Gastrocnemius medialis (tissue), 4 donors: ENCODE results near the gene EPS15. TPM values are rescaled to one million over a fixed set of nuclear protein-coding genes. Genes with fewer than 3 reads are reported as not detected.
A peak's percentile ranks its signal among the peaks of the same experiment; 100 is the strongest.

Experiments
- ATAC-seq, 2 donors: fragments of 150-250 bp; one replicate each; pipeline ENCODE4 v1.9.1; 2016
- DNase-seq, 2 donors: peaks; one replicate each; pipeline ENCODE4 v3.0.0-alpha.2; 2019
- H3K27ac ChIP-seq, 4 donors: fragments of 200-600 bp; sonication (generic); 1 replicate in 1 of 4; 2 replicates in 3 of 4; pipeline ENCODE4 v1.5.1; 2016 to 2018; ENCODE audit warnings: mild to moderate bottlenecking in 2 of 4, moderate library complexity in 1 of 4
- H3K27me3 ChIP-seq, 3 donors: fragments of 200-600 bp; sonication (generic) in 2 of 3; 1 replicate in 1 of 3; 2 replicates in 2 of 3; pipeline versions ENCODE4 v1.5.1 to v1.6.0; 2016 to 2019; ENCODE audit warnings: mild to moderate bottlenecking in 1 of 3, moderate library complexity in 1 of 3
- H3K36me3 ChIP-seq, 2 donors: fragments of 200-600 bp; sonication (generic) in 1 of 2; one replicate each; pipeline ENCODE4 v1.5.1; 2017 to 2018
- H3K4me1 ChIP-seq, 2 donors: fragments of 200-600 bp; sonication (generic) in 1 of 2; one replicate each; pipeline ENCODE4 v1.5.1; 2016 to 2017; ENCODE audit warnings: mild to moderate bottlenecking in 2 of 2
- H3K4me3 ChIP-seq, 4 donors: fragments of 200-600 bp; sonication (generic) in 3 of 4; 1 replicate in 1 of 4; 2 replicates in 3 of 4; pipeline ENCODE4 v1.5.1; 2016 to 2019; ENCODE audit warnings: mild to moderate bottlenecking in 2 of 4
- H3K9me3 ChIP-seq, 3 donors: fragments of 200-600 bp; sonication (generic) in 2 of 3; 1 replicate in 1 of 3; 2 replicates in 2 of 3; pipeline ENCODE4 v1.5.1; 2016 to 2019
- POLR2A ChIP-seq, 2 donors: fragments of 450-650 bp; IDR thresholded peaks; one replicate each; pipeline ENCODE4 v1.6.1; 2017; ENCODE audit warnings: antibody characterized with exemption in 2 of 2, mild to moderate bottlenecking in 2 of 2, moderate library complexity in 2 of 2
- in situ Hi-C, 4 donors: fragments of 200-750 bp; cut with MboI; loops; one replicate each; pipeline versions ENCODE4 v1.15.0 to v1.8.0; 2017; ENCODE audit warnings: low sequenced_read_pairs in 4 of 4
- intact Hi-C: fragments of 100-400 bp; cut with DNase I; formaldehyde crosslinking; loops from one replicate; pipeline ENCODE4 v1.15.1; 2023; ENCODE audit warnings: low total_unique reads
- total RNA-seq, 4 donors: library from RNA; depleted of rRNA; stranded (reverse); fragments of >200 nt; gene quantifications; one replicate each; pipeline versions ENCODE4 v1.1.0 to v1.2.3, GENCODE V29; 2016
- TF ChIP-seq, protein P1 (sequence below), 5 experiments: fragments of 450-650 bp in 3 of 5; fragments of 200-600 bp in 2 of 5; sonication (generic) in 2 of 5; IDR thresholded peaks in 4 of 5; conservative IDR thresholded peaks in 1 of 5; 1 replicate in 4 of 5; 2 replicates in 1 of 5; pipeline ENCODE4 v1.5.1; 2016 to 2019; ENCODE audit warnings: antibody characterized with exemption in 5 of 5, mild to moderate bottlenecking in 3 of 5, moderate library complexity in 3 of 5

The EPS15 gene
- total RNA-seq, 4 donors from 2014 or later: 44.8 to 121 (median 71.0) TPM

DNA sequence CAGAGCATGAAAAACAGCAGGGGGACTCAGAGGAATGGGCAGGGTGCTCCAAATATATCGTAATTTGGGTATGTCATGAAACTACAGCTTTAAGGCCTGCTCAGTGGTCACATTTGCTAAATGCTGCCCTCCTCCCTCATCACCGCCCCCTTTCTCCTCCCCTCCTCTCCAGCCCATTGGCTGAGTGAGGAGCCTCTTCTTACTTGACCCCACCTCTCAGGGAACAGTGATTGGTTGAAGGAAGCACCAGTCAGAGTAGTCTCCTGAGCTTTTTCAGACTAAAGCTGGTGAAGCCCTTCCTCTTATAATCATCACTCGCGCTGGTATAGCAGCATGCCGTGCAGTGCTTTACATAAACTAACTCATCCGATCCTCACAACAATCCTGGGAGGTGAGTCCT lies 178.7 kb downstream of the EPS15 start:
- intact Hi-C loops (no loop called here), in situ Hi-C loops (no loop called here)
- H3K27ac ChIP-seq: no peak overlapping the region
- DNase-seq (no peak), ATAC-seq (no peak)
- no peaks in the 10 kb centered on the region for H3K9me3 ChIP-seq
- H3K4me3 ChIP-seq: no peak overlapping the region
- no peak for TF ChIP-seq POLR2A (IDR thresholded peaks at IDR 0.05)
- TF ChIP-seq, protein P1, sequence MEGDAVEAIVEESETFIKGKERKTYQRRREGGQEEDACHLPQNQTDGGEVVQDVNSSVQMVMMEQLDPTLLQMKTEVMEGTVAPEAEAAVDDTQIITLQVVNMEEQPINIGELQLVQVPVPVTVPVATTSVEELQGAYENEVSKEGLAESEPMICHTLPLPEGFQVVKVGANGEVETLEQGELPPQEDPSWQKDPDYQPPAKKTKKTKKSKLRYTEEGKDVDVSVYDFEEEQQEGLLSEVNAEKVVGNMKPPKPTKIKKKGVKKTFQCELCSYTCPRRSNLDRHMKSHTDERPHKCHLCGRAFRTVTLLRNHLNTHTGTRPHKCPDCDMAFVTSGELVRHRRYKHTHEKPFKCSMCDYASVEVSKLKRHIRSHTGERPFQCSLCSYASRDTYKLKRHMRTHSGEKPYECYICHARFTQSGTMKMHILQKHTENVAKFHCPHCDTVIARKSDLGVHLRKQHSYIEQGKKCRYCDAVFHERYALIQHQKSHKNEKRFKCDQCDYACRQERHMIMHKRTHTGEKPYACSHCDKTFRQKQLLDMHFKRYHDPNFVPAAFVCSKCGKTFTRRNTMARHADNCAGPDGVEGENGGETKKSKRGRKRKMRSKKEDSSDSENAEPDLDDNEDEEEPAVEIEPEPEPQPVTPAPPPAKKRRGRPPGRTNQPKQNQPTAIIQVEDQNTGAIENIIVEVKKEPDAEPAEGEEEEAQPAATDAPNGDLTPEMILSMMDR (IDR thresholded peaks at IDR 0.05 in 4 of 5, conservative IDR thresholded peaks at IDR 0.05 in 1 of 5): no peak
- no peaks in the 10 kb centered on the region for H3K36me3 ChIP-seq
- no peaks in the 10 kb centered on the region for H3K4me1 ChIP-seq
- H3K27me3 ChIP-seq: peaks cover 17 to 21% (median 19%) of the 10 kb centered on the region in 3 donors

DNA sequence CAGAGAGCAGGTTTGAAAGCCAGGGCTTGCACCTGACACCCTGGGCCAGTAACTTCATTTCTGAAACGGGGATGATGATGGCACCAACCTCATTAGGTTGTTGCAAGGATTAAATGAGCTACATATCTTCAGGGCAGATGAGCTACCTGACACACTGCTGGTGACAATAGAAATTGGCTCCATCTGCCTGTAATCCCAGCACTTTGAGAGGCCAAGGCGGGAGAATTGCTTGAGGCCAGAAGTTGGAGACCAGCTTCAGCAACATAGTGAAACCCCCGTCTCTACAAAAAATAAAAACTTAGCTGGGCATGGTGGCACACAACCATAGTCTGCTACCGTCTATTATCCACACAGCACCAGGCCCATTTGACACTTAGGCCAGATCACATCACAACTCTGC lies 182.4 kb downstream of the EPS15 start:
- Histone ChIP-seq H3K27ac (no peak overlapping the region), H3K36me3 (no peaks in the 10 kb centered on the region), H3K27me3 (no peaks in the 10 kb centered on the region), H3K4me3 (no peak overlapping the region), H3K4me1 (peaks cover 0 to 2% of the 10 kb centered on the region in 2 donors), H3K9me3 (no peaks in the 10 kb centered on the region)
- in situ Hi-C loops: no loop called here
- no peak for DNase-seq
- TF ChIP-seq, protein P1 (IDR thresholded peaks at IDR 0.05 in 4 of 5, conservative IDR thresholded peaks at IDR 0.05 in 1 of 5): no peak
- no peak for TF ChIP-seq POLR2A (IDR thresholded peaks at IDR 0.05)
- ATAC-seq: no peak
- intact Hi-C loops: no loop called here

DNA sequence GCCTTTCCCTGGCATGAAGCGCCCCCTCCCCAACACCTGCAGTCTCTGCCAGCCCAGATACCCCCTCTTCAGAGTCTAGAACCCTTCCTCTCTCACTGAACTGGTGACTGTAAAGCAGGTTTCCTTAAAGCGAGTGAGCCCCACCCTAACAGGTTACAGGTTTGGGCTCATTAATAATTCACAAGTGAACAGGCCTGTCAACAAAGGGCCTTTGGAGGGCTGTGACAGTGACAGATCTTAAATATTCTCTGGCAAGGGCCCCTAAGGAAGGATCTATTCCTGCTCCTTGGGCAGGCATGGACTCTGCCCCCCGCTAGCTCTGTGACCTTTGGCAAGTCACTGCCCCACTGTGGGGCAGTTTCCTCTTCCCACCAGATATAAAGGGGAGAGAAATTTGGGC lies 183.1 kb downstream of the EPS15 start:
- Histone ChIP-seq H3K27ac (no peak overlapping the region), H3K4me1 (peaks cover 3 to 9% of the 10 kb centered on the region in 2 donors), H3K27me3 (no peaks in the 10 kb centered on the region), H3K36me3 (no peaks in the 10 kb centered on the region), H3K4me3 (no peak overlapping the region), H3K9me3 (no peaks in the 10 kb centered on the region)
- intact Hi-C loops (no loop called here), in situ Hi-C loops (no loop called here)
- DNase-seq (no peak), ATAC-seq (no peak)
- no peak for TF ChIP-seq POLR2A (IDR thresholded peaks at IDR 0.05)
- TF ChIP-seq, protein P1 (IDR thresholded peaks at IDR 0.05 in 4 of 5, conservative IDR thresholded peaks at IDR 0.05 in 1 of 5): no peak

DNA sequence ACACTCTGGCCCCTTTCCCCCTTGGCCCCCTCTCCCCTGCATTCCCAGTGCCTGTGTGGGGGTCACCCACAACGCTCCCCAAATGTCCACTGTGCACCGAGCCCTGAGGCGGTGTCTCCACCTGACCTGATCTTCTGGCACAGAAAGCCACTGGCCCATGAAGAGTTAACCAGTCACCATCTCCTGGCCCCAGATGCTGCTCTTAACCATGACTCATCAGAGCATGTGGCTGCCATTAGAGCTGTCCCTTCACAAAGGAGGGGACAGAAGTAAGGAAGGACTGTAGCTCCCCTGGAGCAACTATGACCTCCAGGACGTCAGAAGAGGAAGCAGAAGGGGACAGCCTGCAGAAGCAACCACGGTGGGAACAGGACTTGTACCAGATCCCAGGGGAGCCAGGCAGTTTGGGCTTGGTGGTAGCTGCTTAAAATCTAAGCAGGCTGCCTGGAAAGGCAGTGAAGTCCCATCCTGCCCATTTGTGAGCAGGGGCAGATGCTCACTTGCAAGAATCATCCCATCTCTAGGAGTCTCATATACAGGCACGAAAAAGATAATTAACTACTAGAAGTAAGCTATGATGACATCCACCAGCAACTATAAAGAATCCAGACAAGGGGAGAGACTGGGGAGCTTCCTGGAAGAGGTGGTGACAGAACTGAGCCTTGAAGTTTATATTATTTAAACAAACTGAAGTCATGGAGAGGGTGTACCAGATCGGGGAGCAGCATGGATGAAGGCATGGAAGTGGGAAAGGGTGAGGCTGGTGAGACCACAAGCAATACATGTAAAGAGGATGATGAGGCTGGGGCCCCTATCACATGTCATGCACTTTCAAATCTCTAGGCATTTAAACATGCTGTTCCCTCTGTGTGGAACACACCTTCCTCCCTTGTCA lies 187.6 kb downstream of the EPS15 start:
- H3K27me3 ChIP-seq: no peaks in the 10 kb centered on the region
- peaks cover 7 to 12% of the 10 kb centered on the region in 2 donors for H3K4me1 ChIP-seq
- ATAC-seq (peak; percentile 88 to 90), DNase-seq (peak; percentile 54 to 73)
- H3K4me3 ChIP-seq: peak overlapping the region; percentile 52 to 70 (median 62)
- peak overlapping the region; percentile 31 to 74 (median 66) for H3K27ac ChIP-seq
- TF ChIP-seq POLR2A (IDR thresholded peaks at IDR 0.05): no peak
- TF ChIP-seq, protein P1 (IDR thresholded peaks at IDR 0.05 in 4 of 5, conservative IDR thresholded peaks at IDR 0.05 in 1 of 5): no peak
- no peaks in the 10 kb centered on the region for H3K9me3 ChIP-seq
- H3K36me3 ChIP-seq: no peaks in the 10 kb centered on the region
- in situ Hi-C loops (no loop called here), intact Hi-C loops (no loop called here)
